Cardiac fibroblast (primary cell): ENCODE measurements around the gene ARG1.
"Not testable (repeated sequence)": the region's sequence is repeated elsewhere in the genome, so short reads cannot be mapped to it uniquely, and the experiment has no call there.

Source experiments
- DNase-seq, 2 donors: peaks; one replicate each; pipeline versions ENCODE4 v3.0.0 to v3.0.0-alpha.2; 2010; ENCODE audit warnings: low read depth in 2 of 2
- H3K4me3 ChIP-seq, 2 donors: replicated peaks in 1 of 2; 1 replicate in 1 of 2; 2 replicates in 1 of 2; pipeline ENCODE4 v1.5.1; 2011; ENCODE audit warnings: low read depth in 2 of 2, low read length in 2 of 2, mild to moderate bottlenecking in 2 of 2, moderate library complexity in 1 of 2
- TF ChIP-seq, protein P1 (sequence below): IDR thresholded peaks from one replicate; pipeline ENCODE4 v1.5.1; 2011; ENCODE audit warnings: low read depth, mild to moderate bottlenecking, low read length, inconsistent platforms

Gene ARG1

GRCh38 chr6:131572686-131573415 is at the start of gene ARG1:
Gene ARG1, plus strand, starts transcription at chr6:131573226. Its CDS starts 57 bp downstream, at chr6:131573283.
- no peak within 1 kb of the TSS for H3K4me3 ChIP-seq
- TF ChIP-seq, protein P1, sequence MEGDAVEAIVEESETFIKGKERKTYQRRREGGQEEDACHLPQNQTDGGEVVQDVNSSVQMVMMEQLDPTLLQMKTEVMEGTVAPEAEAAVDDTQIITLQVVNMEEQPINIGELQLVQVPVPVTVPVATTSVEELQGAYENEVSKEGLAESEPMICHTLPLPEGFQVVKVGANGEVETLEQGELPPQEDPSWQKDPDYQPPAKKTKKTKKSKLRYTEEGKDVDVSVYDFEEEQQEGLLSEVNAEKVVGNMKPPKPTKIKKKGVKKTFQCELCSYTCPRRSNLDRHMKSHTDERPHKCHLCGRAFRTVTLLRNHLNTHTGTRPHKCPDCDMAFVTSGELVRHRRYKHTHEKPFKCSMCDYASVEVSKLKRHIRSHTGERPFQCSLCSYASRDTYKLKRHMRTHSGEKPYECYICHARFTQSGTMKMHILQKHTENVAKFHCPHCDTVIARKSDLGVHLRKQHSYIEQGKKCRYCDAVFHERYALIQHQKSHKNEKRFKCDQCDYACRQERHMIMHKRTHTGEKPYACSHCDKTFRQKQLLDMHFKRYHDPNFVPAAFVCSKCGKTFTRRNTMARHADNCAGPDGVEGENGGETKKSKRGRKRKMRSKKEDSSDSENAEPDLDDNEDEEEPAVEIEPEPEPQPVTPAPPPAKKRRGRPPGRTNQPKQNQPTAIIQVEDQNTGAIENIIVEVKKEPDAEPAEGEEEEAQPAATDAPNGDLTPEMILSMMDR = no peak
- no peak for DNase-seq

DNA sequence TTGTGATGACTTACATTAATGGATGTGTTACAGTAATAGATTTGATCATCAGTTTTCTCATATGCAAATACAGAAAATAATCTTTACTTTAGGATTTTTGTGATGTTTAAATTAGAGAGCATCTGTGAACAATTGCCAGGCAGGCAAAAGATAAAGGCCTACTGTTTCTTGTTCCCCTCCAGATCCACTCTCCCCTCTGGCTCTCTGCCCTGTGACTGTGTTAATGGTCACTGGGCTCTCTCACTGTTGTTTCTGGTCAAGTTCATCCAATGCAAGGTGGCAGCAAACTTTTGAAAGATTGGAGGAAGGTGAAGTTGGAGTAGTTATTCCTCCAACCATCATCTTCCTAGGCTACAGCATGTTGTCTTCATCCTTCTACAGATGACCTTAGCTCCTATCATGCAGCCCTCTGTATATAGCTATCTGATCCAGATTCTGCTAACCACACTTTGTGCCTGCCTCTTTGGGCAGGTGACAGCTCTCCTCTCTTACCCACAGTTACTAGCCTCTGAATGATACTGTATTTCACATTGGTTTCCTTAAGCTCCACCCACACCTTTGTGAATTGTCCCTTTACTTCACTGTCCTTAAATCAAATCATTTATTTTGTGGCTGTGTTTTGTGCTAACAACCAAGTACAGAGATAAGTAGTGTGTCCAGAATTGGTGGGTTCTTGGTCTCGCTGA is 48.9 kb upstream of the ARG1 start:
- no peak overlapping the region for H3K4me3 ChIP-seq
- DNase-seq = no peak
- TF ChIP-seq, protein P1 = no peak

- H3K4me3 ChIP-seq = no peak overlapping the region
- DNase-seq = no peak
- TF ChIP-seq, protein P1 = no peak
These were observed 48.2 kb upstream of the ARG1 start for GRCh38 chr6:131524695-131525336.

DNA sequence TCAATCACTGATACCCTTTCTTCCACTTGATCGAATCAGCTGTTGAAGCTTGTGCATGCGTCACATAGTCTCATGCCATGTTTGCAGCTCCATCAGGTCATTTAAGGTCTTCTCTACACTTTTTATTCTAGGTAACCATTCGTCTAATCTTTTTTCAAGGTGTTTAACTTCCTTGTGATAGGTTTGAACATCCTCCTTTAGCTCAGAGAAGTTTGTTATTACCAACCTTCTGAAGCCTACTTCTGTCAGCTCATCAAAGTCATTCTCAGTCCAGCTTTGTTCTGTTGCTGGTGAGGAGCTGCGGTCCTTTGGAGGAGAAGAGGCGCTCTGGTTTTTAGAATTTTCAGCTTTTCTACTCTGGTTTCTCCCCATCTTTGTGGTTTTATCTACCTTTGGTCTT is 42.1 kb upstream of the ARG1 start:
- not testable (repeated sequence) for DNase-seq, H3K4me3 ChIP-seq

- not testable (repeated sequence) for H3K4me3 ChIP-seq, DNase-seq
These were observed 41.3 kb upstream of the ARG1 start for GRCh38 chr6:131531681-131532080.

DNA sequence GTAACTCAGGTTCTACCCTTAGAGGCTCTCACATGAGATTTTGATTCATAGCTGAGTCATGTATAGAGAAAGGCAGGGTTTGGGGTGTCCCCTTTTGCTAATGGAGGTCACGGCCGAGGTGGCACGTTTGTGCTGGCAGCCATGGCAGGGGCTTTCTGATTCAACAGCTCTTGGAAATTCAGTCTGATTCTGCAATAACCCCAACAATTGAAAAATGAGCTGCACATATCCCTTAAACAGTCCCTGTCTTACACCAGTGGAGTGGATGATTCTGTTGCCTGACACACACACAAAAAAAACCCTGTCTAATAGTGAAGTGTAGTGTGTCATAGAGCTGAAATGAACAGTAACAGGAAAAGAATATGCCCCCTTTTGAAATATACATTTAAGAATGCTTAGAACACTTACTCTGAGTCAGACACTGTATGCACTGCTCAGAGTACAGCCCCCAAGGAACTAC is 40.4 kb upstream of the ARG1 start:
- H3K4me3 ChIP-seq = no peak overlapping the region
- TF ChIP-seq, protein P1 = no peak
- DNase-seq = peak in 1 of 2 donors; percentile 6

DNA sequence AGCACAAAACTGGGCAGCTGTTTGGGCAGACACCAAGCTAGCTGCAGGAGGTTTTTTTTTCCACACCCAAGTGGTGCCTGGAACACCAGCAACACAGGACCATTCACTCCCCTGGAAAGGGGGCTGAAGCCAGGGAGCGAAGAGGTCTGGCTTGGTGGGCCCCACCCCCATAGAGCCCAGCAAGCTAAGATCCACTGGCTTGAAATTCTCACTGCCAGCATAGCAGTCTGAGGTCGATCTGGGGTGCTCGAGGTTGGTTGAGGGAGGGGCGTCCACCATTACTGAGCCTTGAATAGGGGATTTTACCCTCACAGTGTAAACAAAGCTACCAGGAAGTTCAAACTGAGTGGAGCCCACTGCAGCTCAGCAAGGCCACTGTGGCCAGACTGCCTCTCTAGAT is 34.4 kb upstream of the ARG1 start:
- not testable (repeated sequence) for H3K4me3 ChIP-seq, DNase-seq

- TF ChIP-seq, protein P1 = no peak
- DNase-seq = no peak
- no peak overlapping the region for H3K4me3 ChIP-seq
These were observed 27.7 kb upstream of the ARG1 start for GRCh38 chr6:131545317-131545716.
